T-helper 2 cell (primary cell): ENCODE results near the gene CLIC2.

Source experiments
- DNase-seq, 5 experiments: peaks; one replicate each; pipeline versions ENCODE4 v3.0.0 to v3.0.0-alpha.2; 2012 to 2022

The CLIC2 gene

GRCh38 chrX:155262970-155263754 is 71.3 kb downstream of the CLIC2 start:
- DNase-seq: peak in 1 of 5 experiments; percentile 37

- DNase-seq: no peak
Observed at GRCh38 chrX:155259752-155260151, 74.7 kb downstream of the CLIC2 start.

GRCh38 chrX:155251391-155251790 is 83.0 kb downstream of the CLIC2 start:
- DNase-seq: no peak

- no peak for DNase-seq
Observed at GRCh38 chrX:155247497-155247896, 86.9 kb downstream of the CLIC2 start.

GRCh38 chrX:155246748-155247147 is 87.7 kb downstream of the CLIC2 start:
- no peak for DNase-seq

- no peak for DNase-seq
Observed at GRCh38 chrX:155242300-155242699, 92.1 kb downstream of the CLIC2 start.

- DNase-seq: no peak
Observed at GRCh38 chrX:155237719-155238118, 96.7 kb downstream of the CLIC2 start.

GRCh38 chrX:155235891-155236290 is 98.5 kb downstream of the CLIC2 start:
- DNase-seq: no peak

GRCh38 chrX:155231163-155231562 is 103.3 kb downstream of the CLIC2 start:
- DNase-seq: peak in 1 of 5 experiments; percentile 6
